ENCODE data around the gene PIK3C2A.

PIK3C2A gene

DNA sequence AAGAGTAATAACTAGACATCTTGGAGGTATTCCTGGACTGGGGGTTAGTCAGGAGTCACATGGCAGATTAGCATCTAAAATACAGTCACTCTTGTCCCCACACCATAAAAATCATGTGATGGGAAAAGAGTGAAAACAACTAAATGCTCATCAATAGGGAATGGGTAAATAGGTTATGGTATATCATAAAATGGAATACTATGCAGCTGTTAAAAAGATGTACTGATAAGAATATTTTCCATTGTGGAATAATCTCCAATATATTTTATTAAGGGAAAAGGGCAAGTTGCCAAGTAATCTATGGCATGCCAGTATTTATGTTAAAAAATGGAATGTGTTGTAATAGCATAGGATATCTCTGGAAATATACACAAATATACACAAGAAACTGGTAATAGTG, 6.6 kb upstream of the PIK3C2A start:
- ChIA-PET POLR2A (no interaction called here), CTCF (no interaction called here)
- TF ChIP-seq SUZ12 (IDR thresholded peaks at IDR 0.05): no peak
- DNase-seq (ENCODE audit: extremely low spot score): no peak

DNA sequence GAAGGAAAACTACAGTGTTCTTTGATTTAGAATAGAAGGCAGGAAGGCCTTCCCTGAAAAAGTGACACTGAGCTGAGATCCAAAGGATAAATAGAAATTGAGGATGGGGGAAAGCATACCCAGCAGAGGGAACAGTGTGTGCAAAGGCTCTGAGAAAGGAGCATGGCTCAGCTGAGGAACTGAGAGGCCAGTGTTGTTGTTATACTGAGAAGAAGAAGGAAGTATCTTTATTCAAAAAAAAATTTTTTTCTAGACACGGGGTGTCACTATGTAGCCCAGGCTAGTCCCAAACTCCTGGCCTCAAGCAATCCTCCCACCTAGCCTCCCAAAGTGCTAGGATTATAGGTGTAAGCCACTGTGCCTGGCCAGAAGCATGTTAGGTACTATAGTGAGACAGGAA, 3.5 kb upstream of the PIK3C2A start:
- ChIA-PET CTCF (no interaction called here), POLR2A (no interaction called here)
- TF ChIP-seq L3MBTL2 (conservative IDR thresholded peaks at IDR 0.05) (no peak), ZNF384 (IDR thresholded peaks at IDR 0.05) (no peak), FOXK2 (IDR thresholded peaks at IDR 0.05) (no peak), BHLHE40 (IDR thresholded peaks at IDR 0.05; ENCODE audit: borderline replicate concordance) (no peak), LEF1 (IDR thresholded peaks at IDR 0.05; ENCODE audit: borderline replicate concordance) (no peak), SUZ12 (IDR thresholded peaks at IDR 0.05) (no peak), FOXA1 (IDR thresholded peaks at IDR 0.05) (no peak), FOXM1 (IDR thresholded peaks at IDR 0.05; ENCODE audit: borderline replicate concordance) (no peak), TARDBP (IDR thresholded peaks at IDR 0.05) (no peak), ELF4 (IDR thresholded peaks at IDR 0.05) (no peak)
- TF ChIP-seq, protein P1, sequence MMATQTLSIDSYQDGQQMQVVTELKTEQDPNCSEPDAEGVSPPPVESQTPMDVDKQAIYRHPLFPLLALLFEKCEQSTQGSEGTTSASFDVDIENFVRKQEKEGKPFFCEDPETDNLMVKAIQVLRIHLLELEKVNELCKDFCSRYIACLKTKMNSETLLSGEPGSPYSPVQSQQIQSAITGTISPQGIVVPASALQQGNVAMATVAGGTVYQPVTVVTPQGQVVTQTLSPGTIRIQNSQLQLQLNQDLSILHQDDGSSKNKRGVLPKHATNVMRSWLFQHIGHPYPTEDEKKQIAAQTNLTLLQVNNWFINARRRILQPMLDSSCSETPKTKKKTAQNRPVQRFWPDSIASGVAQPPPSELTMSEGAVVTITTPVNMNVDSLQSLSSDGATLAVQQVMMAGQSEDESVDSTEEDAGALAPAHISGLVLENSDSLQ (IDR thresholded peaks at IDR 0.05): no peak
- no peak for DNase-seq (ENCODE audit: extremely low spot score)

DNA sequence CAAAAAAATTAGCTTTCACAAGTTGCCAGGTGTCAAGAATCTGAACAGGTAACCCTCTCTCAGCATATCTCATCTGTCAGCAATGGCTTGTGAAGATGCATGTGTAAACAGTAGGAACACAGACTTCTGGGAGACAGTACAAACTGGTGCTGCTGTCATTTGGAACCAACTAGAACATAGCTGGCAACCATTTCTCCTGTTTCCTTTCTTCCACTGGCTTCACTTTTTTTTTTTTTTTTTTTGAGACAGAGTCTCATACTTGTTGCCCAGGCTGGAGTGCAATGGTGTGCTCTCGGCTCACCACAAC, 2.1 kb upstream of the PIK3C2A start:
- CTCF ChIA-PET: interaction anchor here (0.5 to 0.6 kb wide), 2 partner anchors 7 to 253 kb away, joined by 3 read pairs; no protein-coding TSS in a partner anchor
- POLR2A ChIA-PET: interaction anchor here (1.2 kb wide), 1 partner anchor 143 kb away, joined by 3 read pairs; no protein-coding TSS in a partner anchor
- TF ChIP-seq HDGF (IDR thresholded peaks at IDR 0.05; ENCODE audit: borderline replicate concordance): no peak
- no peak for DNase-seq (ENCODE audit: extremely low spot score)

DNA sequence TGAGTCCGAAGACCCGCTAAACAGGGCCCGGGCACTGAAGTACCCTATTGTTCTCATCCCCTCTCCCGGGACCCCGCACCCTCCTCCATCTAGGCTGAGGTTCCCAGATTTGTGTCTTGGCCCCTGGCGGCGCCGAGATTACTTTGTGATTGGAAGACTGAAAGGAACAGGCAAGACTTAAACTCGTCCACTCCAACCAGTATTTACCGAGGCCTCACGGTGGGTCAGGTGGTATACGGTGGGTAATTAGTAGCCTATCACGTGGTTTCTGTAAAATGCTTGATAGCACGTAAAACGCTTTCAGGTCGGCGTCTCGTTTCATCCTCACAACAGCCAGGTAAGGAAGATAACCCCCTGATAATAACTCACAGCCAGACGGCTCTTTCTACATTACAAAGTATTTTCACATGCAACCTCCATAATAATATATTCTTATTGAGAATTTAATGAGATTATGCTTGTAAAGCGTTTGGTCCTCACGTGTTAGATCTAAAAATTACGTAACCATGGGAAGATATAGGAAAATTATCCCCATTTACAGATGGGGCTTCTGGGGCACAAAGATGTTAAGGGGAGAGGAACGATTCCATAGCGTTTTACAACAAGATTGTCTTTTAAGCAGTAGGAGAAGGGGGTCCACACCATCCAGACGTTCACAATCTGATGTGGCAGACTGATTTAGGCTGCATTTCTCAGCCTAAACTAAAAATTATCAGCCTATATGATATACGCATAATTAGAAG, 642 bp upstream of the PIK3C2A start:
- no peak for TF ChIP-seq SUZ12 (IDR thresholded peaks at IDR 0.05)
- 0 out of 2 replicates have a peak, but pooled peaks have one; percentile 48 for TF ChIP-seq CTBP1 (IDR thresholded peaks at IDR 0.05; ENCODE audit: borderline replicate concordance)
- 0 out of 2 replicates have a peak, but pooled peaks have one; percentile 25 for TF ChIP-seq ARNT (IDR thresholded peaks at IDR 0.05)
- peak; percentile 77 for TF ChIP-seq L3MBTL2 (conservative IDR thresholded peaks at IDR 0.05)
- DNase-seq (ENCODE audit: extremely low spot score): peak; percentile 78
- ChIA-PET CTCF (interaction anchor here (0.7 kb wide), 1 partner anchor 265 kb away, joined by 3 read pairs; no protein-coding TSS in a partner anchor), POLR2A (interaction anchor here (0.6 to 1.1 kb wide), 4 partner anchors 17 to 1380 kb away, joined by 3 read pairs; partner anchors contain the start of genes NUCB2 and UEVLD)

- TF ChIP-seq ZNF384 (IDR thresholded peaks at IDR 0.05) (peak; percentile 61; the same call in 1 of the 2 replicates), SUZ12 (IDR thresholded peaks at IDR 0.05) (no peak)
- ChIA-PET CTCF (no interaction called here), POLR2A (no interaction called here)
- no peak for DNase-seq (ENCODE audit: extremely low spot score)
These were observed 1.3 kb downstream of the PIK3C2A start for GRCh38 chr11:17206463-17206862.

DNA sequence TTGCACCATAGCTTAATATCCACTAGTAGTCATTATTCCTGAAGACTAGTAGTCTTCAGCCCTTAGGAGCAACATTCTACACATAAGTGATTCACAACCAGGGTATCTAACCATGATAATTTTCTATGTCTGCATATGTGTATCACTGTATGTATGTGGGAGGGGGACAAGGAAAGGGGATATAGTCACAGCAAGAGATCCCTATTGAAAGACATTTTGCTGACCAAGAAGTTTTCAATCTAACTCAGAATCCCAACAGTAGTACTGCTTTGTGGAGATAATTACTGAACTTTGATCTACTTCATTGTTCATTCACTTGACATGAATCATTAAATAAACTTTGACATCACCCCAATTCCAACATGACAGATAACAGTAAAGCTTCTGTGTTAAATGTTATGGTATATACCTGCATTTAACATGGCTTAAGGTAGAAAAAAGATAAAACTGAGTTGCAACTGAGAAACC, 10.3 kb downstream of the PIK3C2A start:
- ChIA-PET POLR2A (no interaction called here), CTCF (no interaction called here)
- TF ChIP-seq, protein P1 (IDR thresholded peaks at IDR 0.05): no peak
- no peak for TF ChIP-seq FOXK2 (IDR thresholded peaks at IDR 0.05)
- TF ChIP-seq L3MBTL2 (conservative IDR thresholded peaks at IDR 0.05): no peak
- TF ChIP-seq LEF1 (IDR thresholded peaks at IDR 0.05; ENCODE audit: borderline replicate concordance): no peak
- TF ChIP-seq ARNT (IDR thresholded peaks at IDR 0.05): no peak
- no peak for TF ChIP-seq SUZ12 (IDR thresholded peaks at IDR 0.05)
- TF ChIP-seq CTBP1 (IDR thresholded peaks at IDR 0.05; ENCODE audit: borderline replicate concordance): no peak
- no peak for TF ChIP-seq FOXM1 (IDR thresholded peaks at IDR 0.05; ENCODE audit: borderline replicate concordance)
- TF ChIP-seq HDGF (IDR thresholded peaks at IDR 0.05; ENCODE audit: borderline replicate concordance): no peak
- DNase-seq (ENCODE audit: extremely low spot score): no peak

DNA sequence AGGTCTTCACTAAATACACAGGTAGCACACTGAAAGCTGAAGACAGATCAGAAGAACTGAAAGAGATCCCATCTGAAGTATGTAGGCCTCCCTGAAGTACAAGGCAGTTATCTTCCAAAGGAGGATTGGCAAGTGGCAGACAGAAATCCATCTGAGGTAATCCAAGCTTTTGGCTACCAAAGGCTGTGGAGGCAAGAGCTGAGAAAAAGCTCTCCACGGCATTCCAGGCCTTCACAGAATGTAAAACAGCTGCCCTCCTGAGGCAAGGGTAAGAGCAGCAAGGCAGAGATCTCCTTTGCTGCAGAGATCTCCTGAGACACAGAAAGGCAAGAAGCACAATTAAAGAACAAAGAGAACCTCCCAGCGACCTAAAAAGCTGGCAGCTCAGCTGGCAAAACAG, 19.1 kb downstream of the PIK3C2A start:
- ChIA-PET CTCF (interaction anchor here (0.5 to 0.6 kb wide), 2 partner anchors 22 to 200 kb away, joined by 3 to 4 read pairs; no protein-coding TSS in a partner anchor), POLR2A (no interaction called here)
- no peak for DNase-seq (ENCODE audit: extremely low spot score)
- TF ChIP-seq HDGF (IDR thresholded peaks at IDR 0.05; ENCODE audit: borderline replicate concordance) (no peak), NFRKB (IDR thresholded peaks at IDR 0.05) (no peak), ELF4 (IDR thresholded peaks at IDR 0.05) (no peak), SP1 (IDR thresholded peaks at IDR 0.05) (no peak), FOXK2 (IDR thresholded peaks at IDR 0.05) (no peak), FOXA1 (IDR thresholded peaks at IDR 0.05) (no peak)

- POLR2A ChIA-PET: no interaction called here
- CTCF ChIA-PET: no interaction called here
- DNase-seq (ENCODE audit: extremely low spot score): no peak
- TF ChIP-seq NFRKB (IDR thresholded peaks at IDR 0.05): no peak
- TF ChIP-seq HDGF (IDR thresholded peaks at IDR 0.05; ENCODE audit: borderline replicate concordance): no peak
- no peak for TF ChIP-seq CTBP1 (IDR thresholded peaks at IDR 0.05; ENCODE audit: borderline replicate concordance)
- TF ChIP-seq, protein P1 (IDR thresholded peaks at IDR 0.05): no peak
- TF ChIP-seq TARDBP (IDR thresholded peaks at IDR 0.05): no peak
- no peak for TF ChIP-seq FOXK2 (IDR thresholded peaks at IDR 0.05)
- TF ChIP-seq SUZ12 (IDR thresholded peaks at IDR 0.05): no peak
- TF ChIP-seq BHLHE40 (IDR thresholded peaks at IDR 0.05; ENCODE audit: borderline replicate concordance): no peak
- no peak for TF ChIP-seq FOXM1 (IDR thresholded peaks at IDR 0.05; ENCODE audit: borderline replicate concordance)
- no peak for TF ChIP-seq SP1 (IDR thresholded peaks at IDR 0.05)
- TF ChIP-seq LEF1 (IDR thresholded peaks at IDR 0.05; ENCODE audit: borderline replicate concordance): no peak
- no peak for TF ChIP-seq ELF4 (IDR thresholded peaks at IDR 0.05)
- TF ChIP-seq FOXA1 (IDR thresholded peaks at IDR 0.05): no peak
- no peak for TF ChIP-seq ZNF384 (IDR thresholded peaks at IDR 0.05)
- TF ChIP-seq ARNT (IDR thresholded peaks at IDR 0.05): no peak
- no peak for TF ChIP-seq L3MBTL2 (conservative IDR thresholded peaks at IDR 0.05)
These were observed 20.7 kb downstream of the PIK3C2A start for GRCh38 chr11:17186932-17187692.

Data from HEK293T (cell line).